Astrocyte of the spinal cord (primary cell): ENCODE measurements around the gene RIMS1.

ENCODE experiments used
- DNase-seq: peaks from one replicate; pipeline ENCODE4 v3.0.0; 2011; ENCODE audit warnings: low read depth, low spot score
- H3K4me3 ChIP-seq: 2 replicates; pipeline ENCODE4 v1.5.1; 2011; ENCODE audit warnings: low read depth, mild to moderate bottlenecking, low read length, moderate library complexity
- in situ Hi-C: cut with HindIII; loops from 2 replicates; pipeline ENCODE4 v1.10.0; 2017; ENCODE audit warnings: low sequenced_read_pairs
- TF ChIP-seq, protein P1 (sequence below): IDR thresholded peaks from 2 replicates; pipeline ENCODE4 v1.5.1; 2012; ENCODE audit warnings: low read depth, mild to moderate bottlenecking, low read length, inconsistent platforms

RIMS1 gene

GRCh38 chr6:72367439-72367838, 481.1 kb downstream of the RIMS1 start:
- in situ Hi-C loops, result no loop called here
- H3K4me3 ChIP-seq, result no peak overlapping the region
- DNase-seq, result no peak
- TF ChIP-seq, protein P1, sequence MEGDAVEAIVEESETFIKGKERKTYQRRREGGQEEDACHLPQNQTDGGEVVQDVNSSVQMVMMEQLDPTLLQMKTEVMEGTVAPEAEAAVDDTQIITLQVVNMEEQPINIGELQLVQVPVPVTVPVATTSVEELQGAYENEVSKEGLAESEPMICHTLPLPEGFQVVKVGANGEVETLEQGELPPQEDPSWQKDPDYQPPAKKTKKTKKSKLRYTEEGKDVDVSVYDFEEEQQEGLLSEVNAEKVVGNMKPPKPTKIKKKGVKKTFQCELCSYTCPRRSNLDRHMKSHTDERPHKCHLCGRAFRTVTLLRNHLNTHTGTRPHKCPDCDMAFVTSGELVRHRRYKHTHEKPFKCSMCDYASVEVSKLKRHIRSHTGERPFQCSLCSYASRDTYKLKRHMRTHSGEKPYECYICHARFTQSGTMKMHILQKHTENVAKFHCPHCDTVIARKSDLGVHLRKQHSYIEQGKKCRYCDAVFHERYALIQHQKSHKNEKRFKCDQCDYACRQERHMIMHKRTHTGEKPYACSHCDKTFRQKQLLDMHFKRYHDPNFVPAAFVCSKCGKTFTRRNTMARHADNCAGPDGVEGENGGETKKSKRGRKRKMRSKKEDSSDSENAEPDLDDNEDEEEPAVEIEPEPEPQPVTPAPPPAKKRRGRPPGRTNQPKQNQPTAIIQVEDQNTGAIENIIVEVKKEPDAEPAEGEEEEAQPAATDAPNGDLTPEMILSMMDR, result no peak

- TF ChIP-seq, protein P1, result no peak
- in situ Hi-C loops, result no loop called here
- no peak for DNase-seq
- H3K4me3 ChIP-seq, result no peak overlapping the region
These were observed 485.1 kb downstream of the RIMS1 start for GRCh38 chr6:72371473-72371872.

- TF ChIP-seq, protein P1, result no peak
- DNase-seq, result no peak
- H3K4me3 ChIP-seq, result no peak overlapping the region
- in situ Hi-C loops, result no loop called here
These were observed 487.8 kb downstream of the RIMS1 start for GRCh38 chr6:72374172-72374571.

- in situ Hi-C loops, result no loop called here
- TF ChIP-seq, protein P1, result no peak
- no peak overlapping the region for H3K4me3 ChIP-seq
- no peak for DNase-seq
These were observed 488.5 kb downstream of the RIMS1 start for GRCh38 chr6:72374857-72375256.

GRCh38 chr6:72376736-72377135, 490.4 kb downstream of the RIMS1 start:
- DNase-seq, result no peak
- no peak overlapping the region for H3K4me3 ChIP-seq
- in situ Hi-C loops, result no loop called here
- TF ChIP-seq, protein P1, result no peak

- no peak overlapping the region for H3K4me3 ChIP-seq
- TF ChIP-seq, protein P1, result no peak
- in situ Hi-C loops, result no loop called here
- DNase-seq, result no peak
These were observed 494.7 kb downstream of the RIMS1 start for GRCh38 chr6:72381076-72381475.
